H1 (cell line): ENCODE results near the gene CPPED1. TPM values are rescaled to one million over a fixed set of nuclear protein-coding genes. Genes with fewer than 3 reads are reported as not detected.

Experiments used
- CTCF ChIA-PET: fragments of 300-600 bp; sonication (Branson Sonifier 250); formaldehyde crosslinking; loops from one replicate; lab custom pipeline; 2021; ENCODE audit not compliant: partially characterized antibody; lab: Charles Lee
- POLR2A ChIA-PET: fragments of 300-600 bp; sonication (Branson Sonifier 250); formaldehyde crosslinking; loops from one replicate; lab custom pipeline; 2021; ENCODE audit warnings: inconsistent platforms; ENCODE audit not compliant: partially characterized antibody; lab: Charles Lee
- DNase-seq, 2 experiments: peaks; one replicate each; pipeline versions ENCODE4 v3.0.0 to v3.0.0-alpha.2; 2010 to 2022; ENCODE audit warnings: low spot score in 2 of 2, low read depth in 1 of 2, mixed read lengths in 1 of 2
- FAIRE-seq: peaks from 2 replicates; lab custom pipeline; 2011; peaks lifted over from hg19 to GRCh38; lab: Jason Lieb, UNC
- H2AFZ ChIP-seq: 2 replicates; pipeline ENCODE4 v1.8.1; 2012; ENCODE audit warnings: low read length, inconsistent platforms
- H2AK5ac ChIP-seq: 2 replicates; pipeline ENCODE4 v1.6.1; 2013; ENCODE audit warnings: low read depth, low read length
- H2BK120ac ChIP-seq: replicated peaks from 2 replicates; pipeline ENCODE3; 2013; ENCODE audit warnings: low read depth, low read length, inconsistent platforms
- H2BK12ac ChIP-seq: 2 replicates; pipeline ENCODE4 v1.6.1; 2013; ENCODE audit warnings: low read depth, low read length
- H2BK15ac ChIP-seq: 2 replicates; pipeline ENCODE4 v1.6.1; 2013; ENCODE audit warnings: low read length
- H2BK20ac ChIP-seq: 2 replicates; pipeline ENCODE4 v1.6.1; 2013; ENCODE audit warnings: low read length
- H2BK5ac ChIP-seq: 2 replicates; pipeline ENCODE4 v1.6.1; 2013; ENCODE audit warnings: low read depth, low read length
- H3K14ac ChIP-seq: 2 replicates; pipeline ENCODE4 v1.6.1; 2013; ENCODE audit warnings: inconsistent platforms; ENCODE audit not compliant: insufficient read length
- H3K18ac ChIP-seq: 2 replicates; pipeline ENCODE4 v1.6.1; 2013; ENCODE audit warnings: low read length; ENCODE audit errors: extremely low read depth
- H3K23ac ChIP-seq: 2 replicates; pipeline ENCODE4 v1.6.1; 2013; ENCODE audit warnings: inconsistent platforms; ENCODE audit not compliant: insufficient read length
- H3K23me2 ChIP-seq: 2 replicates; pipeline ENCODE4 v1.6.1; 2013; ENCODE audit warnings: low read depth, low read length
- H3K27ac ChIP-seq: 2 replicates; pipeline ENCODE4 v1.6.1; 2011; ENCODE audit warnings: low read depth, low read length, inconsistent platforms
- H3K27me3 ChIP-seq, 4 experiments: replicated peaks in 1 of 4; 1 replicate in 1 of 4; 2 replicates in 3 of 4; pipeline versions ENCODE4 v1.6.1 to v1.8.1; 2011 to 2013; ENCODE audit warnings: low read length in 3 of 4, mild to moderate bottlenecking in 3 of 4, inconsistent platforms in 2 of 4, mixed read lengths in 2 of 4, moderate library complexity in 1 of 4; ENCODE audit not compliant: control insufficient read depth in 3 of 4, insufficient read depth in 3 of 4; ENCODE audit errors: extremely low read depth in 1 of 4
- H3K36me3 ChIP-seq, 4 experiments: 2 replicates each; pipeline versions ENCODE4 v1.6.1 to v1.8.1; 2011 to 2013; ENCODE audit warnings: mild to moderate bottlenecking in 4 of 4, low read length in 3 of 4, moderate library complexity in 2 of 4, control low read depth in 1 of 4, inconsistent platforms in 1 of 4; ENCODE audit not compliant: insufficient read depth in 4 of 4, control insufficient read depth in 2 of 4
- H3K4ac ChIP-seq: replicated peaks from 2 replicates; pipeline ENCODE3; 2013; ENCODE audit warnings: low read length, low read depth, mixed read lengths, inconsistent platforms; ENCODE audit not compliant: insufficient read length
- H3K4me1 ChIP-seq, 4 experiments: replicated peaks in 1 of 4; 1 replicate in 1 of 4; 2 replicates in 3 of 4; pipeline versions ENCODE4 v1.6.1 to v1.8.1; 2011 to 2013; ENCODE audit warnings: low read length in 3 of 4, inconsistent platforms in 2 of 4, mixed read lengths in 1 of 4; ENCODE audit not compliant: insufficient read depth in 4 of 4, control insufficient read depth in 3 of 4
- H3K4me2 ChIP-seq, 2 experiments: 2 replicates each; pipeline versions ENCODE4 v1.6.1 to v1.8.1; 2011 to 2013; ENCODE audit warnings: low read depth in 2 of 2, low read length in 2 of 2, control low read depth in 1 of 2, inconsistent platforms in 1 of 2, mild to moderate bottlenecking in 1 of 2; ENCODE audit not compliant: insufficient read depth in 1 of 2
- H3K4me3 ChIP-seq, 4 experiments: fragments of 200-600, 300-600 bp in 1 of 4; sonication (generic), shearing (Covaris generic), sonication (Bioruptor Twin) in 1 of 4; 2 replicates each; pipeline versions ENCODE4 v1.5.1 to v1.8.1; 2011 to 2016; ENCODE audit warnings: low read length in 4 of 4, low read depth in 3 of 4, control low read depth in 2 of 4, inconsistent platforms in 2 of 4, mild to moderate bottlenecking in 2 of 4, mixed read lengths in 1 of 4, moderate library complexity in 1 of 4; ENCODE audit not compliant: insufficient read depth in 2 of 4; ENCODE audit errors: extremely low read depth in 1 of 4
- H3K56ac ChIP-seq: replicated peaks from 2 replicates; pipeline ENCODE3; 2013; ENCODE audit warnings: low read depth, mild to moderate bottlenecking, mixed read lengths, low read length, inconsistent platforms; ENCODE audit not compliant: insufficient read length
- H3K79me1 ChIP-seq: 2 replicates; pipeline ENCODE4 v1.6.1; 2013; ENCODE audit warnings: low read depth, low read length, control low read depth
- H3K79me2 ChIP-seq, 2 experiments: 2 replicates each; pipeline versions ENCODE4 v1.6.1 to v1.8.1; 2012 to 2013; ENCODE audit warnings: low read length in 2 of 2, mild to moderate bottlenecking in 2 of 2, inconsistent platforms in 1 of 2; ENCODE audit not compliant: insufficient read depth in 2 of 2, control insufficient read depth in 1 of 2
- H3K9ac ChIP-seq, 4 experiments: replicated peaks in 1 of 4; 1 replicate in 1 of 4; 2 replicates in 3 of 4; pipeline versions ENCODE4 v1.6.1 to v1.8.1; 2011 to 2013; ENCODE audit warnings: low read depth in 3 of 4, low read length in 3 of 4, control low read depth in 2 of 4, mild to moderate bottlenecking in 2 of 4, moderate library complexity in 2 of 4, inconsistent platforms in 1 of 4; ENCODE audit errors: extremely low read depth in 1 of 4
- H3K9me3 ChIP-seq, 2 experiments: 2 replicates each; pipeline versions ENCODE4 v1.6.1 to v1.8.1; 2012 to 2013; ENCODE audit warnings: mild to moderate bottlenecking in 2 of 2, moderate library complexity in 2 of 2, control low read depth in 1 of 2, inconsistent platforms in 1 of 2, low read depth in 1 of 2, low read length in 1 of 2, mixed read lengths in 1 of 2; ENCODE audit not compliant: insufficient read depth in 2 of 2
- H4K20me1 ChIP-seq, 2 experiments: replicated peaks in 1 of 2; 2 replicates each; pipeline versions ENCODE3 to v1.8.1; 2011 to 2013; ENCODE audit warnings: inconsistent platforms in 2 of 2, low read length in 2 of 2, mild to moderate bottlenecking in 1 of 2; ENCODE audit not compliant: insufficient read depth in 2 of 2, control insufficient read depth in 1 of 2
- H4K5ac ChIP-seq: 2 replicates; pipeline ENCODE4 v1.6.1; 2013; ENCODE audit warnings: low read length, low read depth, mixed read lengths, inconsistent platforms; ENCODE audit not compliant: insufficient read length
- H4K8ac ChIP-seq: 2 replicates; pipeline ENCODE4 v1.8.0; 2013; ENCODE audit warnings: mild to moderate bottlenecking, moderate library complexity, low read length, inconsistent platforms; ENCODE audit not compliant: insufficient read depth; ENCODE audit errors: extremely low read depth
- H4K91ac ChIP-seq: replicated peaks from 2 replicates; pipeline ENCODE3; 2013; ENCODE audit warnings: low read length, mixed read lengths, inconsistent platforms; ENCODE audit not compliant: insufficient read length
- BCL11A ChIP-seq, 2 experiments: IDR thresholded peaks; one replicate each; pipeline ENCODE4 v1.6.1; 2011; ENCODE audit warnings: low read depth in 2 of 2, low read length in 2 of 2, mild to moderate bottlenecking in 2 of 2
- CEBPB ChIP-seq: IDR thresholded peaks from 2 replicates; pipeline ENCODE4 v1.6.1; 2012; ENCODE audit warnings: low read depth, low read length
- GABPA ChIP-seq: IDR thresholded peaks from 2 replicates; pipeline ENCODE4 v1.6.1; 2011; ENCODE audit warnings: mild to moderate bottlenecking, low read length, moderate library complexity, borderline replicate concordance; ENCODE audit not compliant: insufficient read depth
- GTF2F1 ChIP-seq: IDR thresholded peaks from 2 replicates; pipeline ENCODE4 v1.6.1; 2012; ENCODE audit warnings: low read depth, low read length, improper control_type of control experiment, borderline replicate concordance
- HDAC2 ChIP-seq, 2 experiments: fragments of 300-600 bp in 1 of 2; sonication (generic) in 1 of 2; IDR thresholded peaks; 2 replicates each; pipeline ENCODE4 v1.6.1; 2011 to 2012; ENCODE audit warnings: low read depth in 2 of 2, low read length in 2 of 2, mild to moderate bottlenecking in 2 of 2, moderate library complexity in 2 of 2, borderline replicate concordance in 1 of 2, inconsistent platforms in 1 of 2
- HDAC6 ChIP-seq: IDR thresholded peaks from one replicate; pipeline ENCODE4 v1.7.1; 2012; ENCODE audit warnings: low read depth, mild to moderate bottlenecking, inconsistent platforms, low read length, moderate library complexity
- POLR2A ChIP-seq, 2 experiments: IDR thresholded peaks; 1 replicate in 1 of 2; 2 replicates in 1 of 2; pipeline ENCODE4 v1.6.1; 2011; ENCODE audit warnings: low read depth in 2 of 2, low read length in 2 of 2, mild to moderate bottlenecking in 2 of 2; ENCODE audit errors: control extremely low read depth in 1 of 2
- SIRT6 ChIP-seq: IDR thresholded peaks from one replicate; pipeline ENCODE4 v1.7.1; 2012; ENCODE audit warnings: low read length, inconsistent platforms
- SUZ12 ChIP-seq: fragments of 200-600 bp; sonication (generic); IDR thresholded peaks from 2 replicates; pipeline ENCODE4 v1.6.1; 2012; ENCODE audit warnings: mild to moderate bottlenecking, inconsistent platforms, low read length, moderate library complexity, mixed read lengths
- TAF7 ChIP-seq: optimal IDR thresholded peaks from 2 replicates; pipeline ENCODE3; 2011; ENCODE audit warnings: low read depth, mild to moderate bottlenecking, inconsistent platforms, low read length, moderate library complexity, borderline replicate concordance
- TBP ChIP-seq: IDR thresholded peaks from 2 replicates; pipeline ENCODE4 v1.6.1; 2011; ENCODE audit warnings: low read depth, low read length, improper control_type of control experiment
- WGBS, 2 experiments: shearing (Covaris generic) in 1 of 2; methylation state at CpG; one replicate each; pipeline versions ENCODE4 v1.1.6 to v1.1.7; 2013 to 2015; ENCODE audit warnings: low lambda C conversion rate in 2 of 2, mixed read lengths in 2 of 2, inconsistent platforms in 1 of 2, low coverage in 1 of 2, missing lambda C conversion rate in 1 of 2; ENCODE audit not compliant: insufficient replicate concordance in 2 of 2, insufficient coverage in 1 of 2, insufficient read length in 1 of 2; ENCODE audit errors: extremely low coverage in 1 of 2, missing lambda C conversion rate in 1 of 2; 5-methylcytosine and 5-hydroxymethylcytosine counted together
- polyA plus RNA-seq, 7 experiments: library from polyadenylated mRNA; depleted of rRNA in 3 of 7; stranded (reverse) in 5 of 7; unstranded in 2 of 7; fragments of >200 nt in 5 of 7; fragments of 200-250 nt in 2 of 7; gene quantifications; 1 replicate in 5 of 7; 2 replicates in 1 of 7; 4 replicates in 1 of 7; pipeline versions ENCODE4 v1.2.1 to v1.2.3, GENCODE V29; 2011 to 2013; ENCODE audit warnings: missing spikeins in 2 of 7, mixed read lengths in 2 of 7
- total RNA-seq: library from RNA; stranded (reverse); fragmentation: NEBNext Ultra II Directional; extraction: Animal tissue kit (Norgen Biotek cat#: 25700); gene quantifications from 2 replicates; pipeline ENCODE4 v1.2.1, GENCODE V29; 2021

CPPED1 gene
- total and polyA plus RNA-seq, 2 of the 8 experiments (the other 6 are each of a cell fraction or from before 2014, with no cell fraction given): 3.5 to 11.2 TPM

DNA sequence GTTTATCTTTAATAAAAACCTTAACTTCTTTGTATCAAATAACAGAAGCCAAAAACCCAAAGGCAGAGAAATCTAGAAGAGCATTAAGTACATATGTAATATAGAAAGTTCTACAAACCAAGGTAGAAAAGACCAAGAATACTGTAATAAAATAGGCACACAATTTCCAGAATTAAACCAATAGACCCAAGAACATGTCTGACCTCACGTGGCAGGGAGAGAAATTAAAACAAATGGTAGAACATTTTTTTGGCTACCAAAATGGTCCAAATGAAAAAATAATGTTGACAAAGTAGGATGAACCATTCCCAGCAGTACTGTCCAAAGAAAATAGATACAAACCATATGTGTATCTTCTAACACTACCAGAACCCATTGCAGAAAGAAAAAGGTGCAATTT lies 183.5 kb downstream of the CPPED1 start:
- CTCF ChIA-PET: interaction anchor here (0.8 to 1.2 kb wide), 2 partner anchors 14 to 47 kb away, joined by 3 to 4 read pairs; no protein-coding TSS in a partner anchor

More for the DNA sequence above, 183.5 kb downstream of the CPPED1 start:
- Histone ChIP-seq H3K18ac (no peak overlapping the region), H2BK20ac (no peak overlapping the region)
- 86% methylated on average over 1 of the region's 1 CpG; no CpG with 5 or more reads in 1 of the 2 experiments for WGBS, 2 experiments
- no peak for DNase-seq
- TF ChIP-seq TBP (no peak), GTF2F1 (no peak), CEBPB (no peak), HDAC2 (IDR thresholded peaks at IDR 0.05; ENCODE audit: borderline replicate concordance in 1 of 2, low read depth in 2 of 2, low read length in 2 of 2) (no peak), BCL11A (IDR thresholded peaks at IDR 0.05; ENCODE audit: low read depth in 2 of 2, low read length in 2 of 2) (no peak), GABPA (no peak), SUZ12 (no peak), HDAC6 (no peak), SIRT6 (no peak), POLR2A (IDR thresholded peaks at IDR 0.05; ENCODE audit: control extremely low read depth in 1 of 2, low read depth in 2 of 2, low read length in 2 of 2) (no peak), TAF7 (no peak)
- TF ChIP-seq, all 59 proteins: peak for 0
- POLR2A ChIA-PET: interaction anchor here (0.6 kb wide), 1 partner anchor 16 kb away, joined by 3 read pairs; no protein-coding TSS in a partner anchor
- Histone ChIP-seq H3K56ac (no peak overlapping the region), H2AFZ (no peak overlapping the region), H3K4me1 (no peaks in the 10 kb centered on the region), H3K4me3 (no peak overlapping the region), H3K9me3 (no peaks in the 10 kb centered on the region), H3K36me3 (no peaks in the 10 kb centered on the region), H3K14ac (no peak overlapping the region), H2BK120ac (no peak overlapping the region), H4K91ac (no peak overlapping the region), H2BK12ac (no peak overlapping the region), H3K4me2 (no peak overlapping the region), H3K9ac (no peak overlapping the region), H4K8ac (no peak overlapping the region), H3K79me2 (no peaks in the 10 kb centered on the region), H3K27ac (no peak overlapping the region), H4K20me1 (no peaks in the 10 kb centered on the region), H3K27me3 (no peaks in the 10 kb centered on the region), H3K4ac (no peak overlapping the region), H4K5ac (no peak overlapping the region), H2BK15ac (no peak overlapping the region), H3K23me2 (no peaks in the 10 kb centered on the region), H3K23ac (no peak overlapping the region), H2BK5ac (no peak overlapping the region), H3K79me1 (no peaks in the 10 kb centered on the region), H2AK5ac (no peak overlapping the region)
- no peak for FAIRE-seq
